Activated naive CD8-positive, alpha-beta T cell treated with anti-CD3 and anti-CD28 coated beads for 36 hours (primary cell): ENCODE data around the gene GNGT2. TPM values are rescaled to one million over a fixed set of nuclear protein-coding genes. Genes with fewer than 3 reads are reported as not detected.

Source experiments
- DNase-seq: peaks from one replicate; pipeline ENCODE4 v3.0.0; 2021
- H3K27ac Mint-ChIP-seq: one replicate; pipeline ENCODE4 v1.8.0; 2022; ENCODE audit warnings: mild to moderate bottlenecking, moderate library complexity, mixed read lengths
- H3K27me3 Mint-ChIP-seq: one replicate; pipeline ENCODE4 v1.8.0; 2022; ENCODE audit warnings: mild to moderate bottlenecking, mixed read lengths
- H3K36me3 Mint-ChIP-seq: one replicate; pipeline ENCODE4 v1.8.0; 2021; ENCODE audit warnings: mild to moderate bottlenecking, mixed read lengths
- H3K4me1 Mint-ChIP-seq: one replicate; pipeline ENCODE4 v1.8.0; 2021; ENCODE audit warnings: mixed read lengths
- H3K4me3 Mint-ChIP-seq: one replicate; pipeline ENCODE4 v1.8.0; 2022; ENCODE audit warnings: mild to moderate bottlenecking, moderate library complexity, mixed read lengths
- H3K9me3 Mint-ChIP-seq: one replicate; pipeline ENCODE4 v1.8.0; 2022; ENCODE audit warnings: mixed read lengths
- total RNA-seq, 2 experiments: library from RNA; stranded (reverse); gene quantifications; one replicate each; pipeline ENCODE4 v1.2.3, GENCODE V29; 2021

Gene GNGT2
- total RNA-seq, 2 experiments from 2014 or later = 25.5 to 28.4 TPM

- DNase-seq = no peak
- H3K27ac Mint-ChIP-seq = no peak overlapping the region
- H3K4me3 Mint-ChIP-seq = no peak overlapping the region
- H3K4me1 Mint-ChIP-seq = peaks cover 6% of the 10 kb centered on the region
- no peaks in the 10 kb centered on the region for H3K9me3 Mint-ChIP-seq
- peaks cover 11% of the 10 kb centered on the region for H3K27me3 Mint-ChIP-seq
- no peaks in the 10 kb centered on the region for H3K36me3 Mint-ChIP-seq
Observed at GRCh38 chr17:49235896-49236295, 25.5 kb upstream of the GNGT2 start.

- no peaks in the 10 kb centered on the region for H3K9me3 Mint-ChIP-seq
- no peak overlapping the region for H3K27ac Mint-ChIP-seq
- H3K4me3 Mint-ChIP-seq = no peak overlapping the region
- no peaks in the 10 kb centered on the region for H3K36me3 Mint-ChIP-seq
- peaks cover 14% of the 10 kb centered on the region for H3K27me3 Mint-ChIP-seq
- peaks cover 8% of the 10 kb centered on the region for H3K4me1 Mint-ChIP-seq
- no peak for DNase-seq
Observed at GRCh38 chr17:49234509-49235080, 24.2 kb upstream of the GNGT2 start.

- Mint-ChIP-seq H3K9me3 (no peaks in the 10 kb centered on the region), H3K36me3 (no peaks in the 10 kb centered on the region), H3K27ac (no peak overlapping the region), H3K4me1 (peaks cover 15% of the 10 kb centered on the region), H3K4me3 (peak overlapping the region; percentile 83), H3K27me3 (peaks cover 23% of the 10 kb centered on the region)
- DNase-seq = no peak
Observed at GRCh38 chr17:49231563-49231894, 21.2 kb upstream of the GNGT2 start.

GRCh38 chr17:49230636-49231562, 20.5 kb upstream of the GNGT2 start, which contains the start of gene PHOSPHO1:
Gene PHOSPHO1, minus strand, starts transcription at chr17:49230787. Its CDS starts 4,096 bp downstream, at chr17:49226691.
- no peaks in the 10 kb centered on the region for H3K9me3 Mint-ChIP-seq
- H3K27ac Mint-ChIP-seq = no peak within 1 kb of the TSS
- peaks cover 23% of the 10 kb centered on the region for H3K27me3 Mint-ChIP-seq
- peaks cover 15% of the 10 kb centered on the region for H3K4me1 Mint-ChIP-seq
- DNase-seq = peak; percentile 90
- peak within 1 kb of the TSS; percentile 83 for H3K4me3 Mint-ChIP-seq
- no peaks in the 10 kb centered on the region for H3K36me3 Mint-ChIP-seq

- Mint-ChIP-seq H3K9me3 (no peaks in the 10 kb centered on the region), H3K27me3 (peaks cover 28% of the 10 kb centered on the region), H3K4me3 (peak overlapping the region; percentile 83), H3K27ac (no peak overlapping the region), H3K4me1 (peaks cover 15% of the 10 kb centered on the region), H3K36me3 (no peaks in the 10 kb centered on the region)
- DNase-seq = no peak
Observed at GRCh38 chr17:49229805-49230600, 19.6 kb upstream of the GNGT2 start.

GRCh38 chr17:49229076-49229804, 18.9 kb upstream of the GNGT2 start:
- Mint-ChIP-seq H3K27me3 (peaks cover 33% of the 10 kb centered on the region), H3K36me3 (no peaks in the 10 kb centered on the region), H3K9me3 (no peaks in the 10 kb centered on the region), H3K4me1 (peaks cover 17% of the 10 kb centered on the region), H3K4me3 (peak overlapping the region; percentile 27), H3K27ac (no peak overlapping the region)
- DNase-seq = no peak

GRCh38 chr17:49227436-49228261, 17.3 kb upstream of the GNGT2 start:
- no peak overlapping the region for H3K4me3 Mint-ChIP-seq
- peak; percentile 72 for DNase-seq
- H3K36me3 Mint-ChIP-seq = peaks cover 4% of the 10 kb centered on the region
- H3K4me1 Mint-ChIP-seq = peaks cover 29% of the 10 kb centered on the region
- no peaks in the 10 kb centered on the region for H3K9me3 Mint-ChIP-seq
- H3K27me3 Mint-ChIP-seq = peaks cover 37% of the 10 kb centered on the region
- no peak overlapping the region for H3K27ac Mint-ChIP-seq

- Mint-ChIP-seq H3K4me3 (no peak overlapping the region), H3K36me3 (peaks cover 12% of the 10 kb centered on the region), H3K9me3 (no peaks in the 10 kb centered on the region), H3K27me3 (peaks cover 36% of the 10 kb centered on the region), H3K27ac (no peak overlapping the region), H3K4me1 (peaks cover 32% of the 10 kb centered on the region)
- no peak for DNase-seq
Observed at GRCh38 chr17:49226771-49227435, 16.5 kb upstream of the GNGT2 start.

GRCh38 chr17:49225554-49226236, 15.3 kb upstream of the GNGT2 start:
- H3K4me3 Mint-ChIP-seq = no peak overlapping the region
- peak overlapping the region; percentile 67 for H3K27ac Mint-ChIP-seq
- H3K4me1 Mint-ChIP-seq = peaks cover 26% of the 10 kb centered on the region
- peaks cover 14% of the 10 kb centered on the region for H3K36me3 Mint-ChIP-seq
- no peaks in the 10 kb centered on the region for H3K9me3 Mint-ChIP-seq
- peaks cover 26% of the 10 kb centered on the region for H3K27me3 Mint-ChIP-seq
- DNase-seq = no peak

GRCh38 chr17:49224997-49225337, 14.6 kb upstream of the GNGT2 start:
- no peaks in the 10 kb centered on the region for H3K9me3 Mint-ChIP-seq
- peaks cover 18% of the 10 kb centered on the region for H3K36me3 Mint-ChIP-seq
- no peak for DNase-seq
- H3K4me3 Mint-ChIP-seq = peak overlapping the region; percentile 56
- peaks cover 26% of the 10 kb centered on the region for H3K27me3 Mint-ChIP-seq
- H3K4me1 Mint-ChIP-seq = peaks cover 28% of the 10 kb centered on the region
- H3K27ac Mint-ChIP-seq = peak overlapping the region; percentile 74

GRCh38 chr17:49224198-49224996, 14.0 kb upstream of the GNGT2 start:
- peaks cover 28% of the 10 kb centered on the region for H3K4me1 Mint-ChIP-seq
- peaks cover 21% of the 10 kb centered on the region for H3K27me3 Mint-ChIP-seq
- peak; percentile 60 for DNase-seq
- peak overlapping the region; percentile 56 for H3K4me3 Mint-ChIP-seq
- peaks cover 21% of the 10 kb centered on the region for H3K36me3 Mint-ChIP-seq
- peak overlapping the region; percentile 74 for H3K27ac Mint-ChIP-seq
- no peaks in the 10 kb centered on the region for H3K9me3 Mint-ChIP-seq

- H3K27ac Mint-ChIP-seq = peak overlapping the region; percentile 6
- no peaks in the 10 kb centered on the region for H3K9me3 Mint-ChIP-seq
- peaks cover 26% of the 10 kb centered on the region for H3K36me3 Mint-ChIP-seq
- peak overlapping the region; percentile 49 for H3K4me3 Mint-ChIP-seq
- peaks cover 34% of the 10 kb centered on the region for H3K4me1 Mint-ChIP-seq
- DNase-seq = peak; percentile 73
- peaks cover 20% of the 10 kb centered on the region for H3K27me3 Mint-ChIP-seq
Observed at GRCh38 chr17:49223517-49224197, 13.3 kb upstream of the GNGT2 start.
